GM23248 (cell line): ENCODE measurements around the gene COMMD1. TPM values are rescaled to one million over a fixed set of nuclear protein-coding genes. Genes with fewer than 3 reads are reported as not detected.

Experiments
- DNase-seq: peaks from one replicate; pipeline ENCODE4 v3.0.0-alpha.2; 2015
- H2AFZ ChIP-seq: fragments of 200-600 bp; sonication (generic); 2 replicates; pipeline ENCODE4 v1.6.1; 2016; ENCODE audit warnings: antibody characterized with exemption
- H3F3A ChIP-seq: fragments of 200-600 bp; sonication (generic); 2 replicates; pipeline ENCODE4 v1.6.1; 2016; ENCODE audit warnings: mild to moderate bottlenecking, antibody characterized with exemption, mixed run types; ENCODE audit not compliant: insufficient read depth
- H3K27ac ChIP-seq: fragments of 200-600 bp; sonication (generic); 2 replicates; pipeline ENCODE4 v1.5.1; 2016; ENCODE audit warnings: mild to moderate bottlenecking
- H3K27me3 ChIP-seq: fragments of 200-600 bp; sonication (generic); replicated peaks from 2 replicates; pipeline ENCODE4 v1.6.1; 2016; ENCODE audit warnings: mild to moderate bottlenecking; ENCODE audit not compliant: insufficient read depth
- H3K36me3 ChIP-seq: fragments of 200-600 bp; sonication (generic); 2 replicates; pipeline ENCODE4 v1.6.1; 2016; ENCODE audit warnings: low read depth, mild to moderate bottlenecking
- H3K4me1 ChIP-seq: fragments of 200-600 bp; sonication (generic); 2 replicates; pipeline ENCODE4 v1.6.1; 2016; ENCODE audit warnings: mild to moderate bottlenecking; ENCODE audit not compliant: insufficient read depth
- H3K4me2 ChIP-seq: fragments of 200-600 bp; sonication (generic); one replicate; pipeline ENCODE4 v1.6.1; 2016; ENCODE audit warnings: mild to moderate bottlenecking; ENCODE audit not compliant: unreplicated experiment
- H3K4me3 ChIP-seq: fragments of 200-600 bp; sonication (generic); 2 replicates; pipeline ENCODE4 v1.5.1; 2016; ENCODE audit warnings: mild to moderate bottlenecking
- H3K79me2 ChIP-seq: fragments of 200-600 bp; sonication (generic); 2 replicates; pipeline ENCODE4 v1.6.1; 2016; ENCODE audit warnings: mild to moderate bottlenecking; ENCODE audit not compliant: insufficient read depth
- H3K9ac ChIP-seq: fragments of 200-600 bp; sonication (generic); 2 replicates; pipeline ENCODE4 v1.6.1; 2016; ENCODE audit warnings: mild to moderate bottlenecking
- H3K9me2 ChIP-seq: fragments of 200-600 bp; sonication (generic); 2 replicates; pipeline ENCODE4 v1.6.1; 2016; ENCODE audit warnings: mixed run types, mild to moderate bottlenecking, moderate library complexity; ENCODE audit not compliant: insufficient read depth
- H3K9me3 ChIP-seq: fragments of 200-600 bp; sonication (generic); one replicate; pipeline ENCODE4 v1.6.1; 2017; ENCODE audit warnings: low read depth
- H4K20me1 ChIP-seq: fragments of 200-600 bp; sonication (generic); 2 replicates; pipeline ENCODE4 v1.6.0; 2016; ENCODE audit not compliant: insufficient read depth
- EZH2 ChIP-seq: fragments of 200-600 bp; sonication (generic); IDR thresholded peaks from 2 replicates; pipeline ENCODE4 v1.6.1; 2018; ENCODE audit warnings: antibody characterized with exemption, mild to moderate bottlenecking; ENCODE audit not compliant: insufficient read depth, poor library complexity, severe bottlenecking
- EZH2phosphoT487 ChIP-seq: fragments of 200-600 bp; sonication (generic); IDR thresholded peaks from 2 replicates; pipeline ENCODE4 v1.6.1; 2018; ENCODE audit warnings: antibody characterized with exemption, moderate library complexity, mild to moderate bottlenecking, low read depth; ENCODE audit not compliant: insufficient read depth
- WGBS, 2 experiments: methylation state at CpG; one replicate each; pipeline ENCODE4 v1.1.6; 2015 to 2017; ENCODE audit warnings: low lambda C conversion rate in 2 of 2, low coverage in 1 of 2; ENCODE audit errors: missing lambda C conversion rate in 2 of 2; 5-methylcytosine and 5-hydroxymethylcytosine counted together
- in situ Hi-C: fragments of 300-500 bp; cut with MboI; formaldehyde crosslinking; loops from 2 replicates; pipeline ENCODE4 v1.15.0; 2020
- polyA plus RNA-seq: library from polyadenylated mRNA; unstranded; fragments of >200 nt; fragmentation: Nextera tagmentation; extraction: Ambion mirVana; gene quantifications from 2 replicates; pipeline ENCODE4 v1.2.1, GENCODE V29; 2016
- total RNA-seq: library from RNA; depleted of rRNA; stranded (reverse); fragments of >200 nt; shearing (Covaris generic); gene quantifications from 2 replicates; pipeline ENCODE4 v1.2.3, GENCODE V29; 2014

COMMD1 gene
- total and polyA plus RNA-seq, 2 experiments from 2014 or later: 40.5 to 74.2 TPM

- no peak overlapping the region for H3K27ac ChIP-seq
Observed at GRCh38 chr2:61928826-61929461, 23.5 kb downstream of the COMMD1 start.

GRCh38 chr2:61937098-61937497, 31.6 kb downstream of the COMMD1 start:
- Histone ChIP-seq H3K27me3 (no peaks in the 10 kb centered on the region), H3K4me2 (no peak overlapping the region), H3K9me3 (no peaks in the 10 kb centered on the region), H3K27ac (no peak overlapping the region), H4K20me1 (no peaks in the 10 kb centered on the region), H2AFZ (no peak overlapping the region), H3K9me2 (no peaks in the 10 kb centered on the region), H3K9ac (no peak overlapping the region), H3K4me3 (no peak overlapping the region), H3K36me3 (no peaks in the 10 kb centered on the region), H3F3A (no peaks in the 10 kb centered on the region), H3K4me1 (no peaks in the 10 kb centered on the region), H3K79me2 (no peaks in the 10 kb centered on the region)
- in situ Hi-C loops: no loop called here
- DNase-seq: no peak
- TF ChIP-seq EZH2 (no peak), EZH2phosphoT487 (no peak)
- WGBS, 2 experiments: 96 to 97% methylated on average over 3 of the region's 3 CpGs

More at GRCh38 chr2:61928826-61929461, 23.5 kb downstream of the COMMD1 start:
- H3K4me2 ChIP-seq: no peak overlapping the region
- no peaks in the 10 kb centered on the region for H3K9me2 ChIP-seq
- no peak overlapping the region for H3K9ac ChIP-seq
- no peaks in the 10 kb centered on the region for H3K4me1 ChIP-seq
- no peaks in the 10 kb centered on the region for H3F3A ChIP-seq
- in situ Hi-C loops: no loop called here
- WGBS, 2 experiments: 96 to 98% methylated on average over 5 of the region's 5 CpGs
- no peak for DNase-seq
- H3K36me3 ChIP-seq: no peaks in the 10 kb centered on the region
- no peaks in the 10 kb centered on the region for H3K9me3 ChIP-seq
- H2AFZ ChIP-seq: no peak overlapping the region
- H4K20me1 ChIP-seq: no peaks in the 10 kb centered on the region
- TF ChIP-seq EZH2phosphoT487 (no peak), EZH2 (no peak)
- H3K4me3 ChIP-seq: no peak overlapping the region
- no peaks in the 10 kb centered on the region for H3K27me3 ChIP-seq
- no peaks in the 10 kb centered on the region for H3K79me2 ChIP-seq

- 75 to 77% methylated on average over 5 of the region's 5 CpGs for WGBS, 2 experiments
- no peaks in the 10 kb centered on the region for H3K9me3 ChIP-seq
- TF ChIP-seq EZH2phosphoT487: no peak
- no peak for TF ChIP-seq EZH2
- no peak overlapping the region for H3K27ac ChIP-seq
- H3K79me2 ChIP-seq: no peaks in the 10 kb centered on the region
- no peaks in the 10 kb centered on the region for H3K4me1 ChIP-seq
- H3K27me3 ChIP-seq: no peaks in the 10 kb centered on the region
- no peaks in the 10 kb centered on the region for H3K9me2 ChIP-seq
- in situ Hi-C loops: no loop called here
- H3K4me2 ChIP-seq: no peak overlapping the region
- no peaks in the 10 kb centered on the region for H4K20me1 ChIP-seq
- H3F3A ChIP-seq: no peaks in the 10 kb centered on the region
- no peak for DNase-seq
- no peak overlapping the region for H3K9ac ChIP-seq
- H3K36me3 ChIP-seq: no peaks in the 10 kb centered on the region
- H2AFZ ChIP-seq: no peak overlapping the region
- no peak overlapping the region for H3K4me3 ChIP-seq
Observed at GRCh38 chr2:61937886-61938285, 32.4 kb downstream of the COMMD1 start.

GRCh38 chr2:61938511-61938910, 33.0 kb downstream of the COMMD1 start:
- Histone ChIP-seq H3K9me2 (no peaks in the 10 kb centered on the region), H3K79me2 (no peaks in the 10 kb centered on the region), H3K4me3 (no peak overlapping the region), H3K4me2 (no peak overlapping the region), H3K36me3 (no peaks in the 10 kb centered on the region), H3K9me3 (no peaks in the 10 kb centered on the region), H3K4me1 (no peaks in the 10 kb centered on the region), H2AFZ (no peak overlapping the region), H4K20me1 (no peaks in the 10 kb centered on the region), H3F3A (no peaks in the 10 kb centered on the region), H3K27me3 (no peaks in the 10 kb centered on the region), H3K27ac (no peak overlapping the region), H3K9ac (no peak overlapping the region)
- TF ChIP-seq EZH2 (no peak), EZH2phosphoT487 (no peak)
- in situ Hi-C loops: no loop called here
- 43 to 47% methylated on average over 3 of the region's 3 CpGs for WGBS, 2 experiments
- no peak for DNase-seq

GRCh38 chr2:61943251-61943650, 37.8 kb downstream of the COMMD1 start:
- Histone ChIP-seq H3K9me2 (no peaks in the 10 kb centered on the region), H3K4me2 (no peak overlapping the region), H3K9ac (no peak overlapping the region), H3K27ac (no peak overlapping the region), H4K20me1 (no peaks in the 10 kb centered on the region), H3F3A (no peaks in the 10 kb centered on the region), H3K27me3 (no peaks in the 10 kb centered on the region), H3K9me3 (no peaks in the 10 kb centered on the region), H3K4me3 (no peak overlapping the region), H2AFZ (no peak overlapping the region), H3K36me3 (no peaks in the 10 kb centered on the region), H3K4me1 (peaks cover 15% of the 10 kb centered on the region), H3K79me2 (no peaks in the 10 kb centered on the region)
- peak; percentile 14 for DNase-seq
- TF ChIP-seq EZH2phosphoT487: no peak
- TF ChIP-seq EZH2: no peak
- WGBS, 2 experiments: 93 to 100% methylated on average over 2 of the region's 2 CpGs
- in situ Hi-C loops: no loop called here
